Kidney (tissue), 14 donors: ENCODE results near the gene CXCR5. TPM values are rescaled to one million over a fixed set of nuclear protein-coding genes. Genes with fewer than 3 reads are reported as not detected.

Experiments
- DNase-seq, 5 donors: peaks; one replicate each; pipeline ENCODE4 v3.0.0-alpha.2; 2013 to 2020
- FAIRE-seq: peaks from 2 replicates; lab custom pipeline; 2012; peaks lifted over from hg19 to GRCh38; lab: Jason Lieb, UNC
- H3K27ac ChIP-seq, 2 donors: one replicate each; pipeline ENCODE4 v1.7.0; 2013; ENCODE audit warnings: low read depth in 2 of 2, low read length in 2 of 2, inconsistent platforms in 1 of 2
- H3K27me3 ChIP-seq: one replicate; pipeline ENCODE4 v1.7.1; 2013; ENCODE audit warnings: low read length, inconsistent platforms; ENCODE audit not compliant: control insufficient read depth, insufficient read depth
- H3K36me3 ChIP-seq, 3 donors: one replicate each; pipeline versions ENCODE4 v1.7.0 to v1.7.1; 2013; ENCODE audit warnings: low read length in 3 of 3, control low read depth in 1 of 3, inconsistent platforms in 1 of 3; ENCODE audit not compliant: insufficient read depth in 3 of 3, control insufficient read depth in 2 of 3
- H3K4me1 ChIP-seq, 3 donors: one replicate each; pipeline versions ENCODE4 v1.7.0 to v1.7.1; 2013; ENCODE audit warnings: low read length in 3 of 3, inconsistent platforms in 1 of 3, low read depth in 1 of 3; ENCODE audit not compliant: control insufficient read depth in 2 of 3, insufficient read depth in 2 of 3
- H3K4me3 ChIP-seq, 3 donors: one replicate each; pipeline versions ENCODE4 v1.7.0 to v1.8.1; 2013; ENCODE audit warnings: low read length in 3 of 3, control low read depth in 1 of 3, inconsistent platforms in 1 of 3
- H3K9ac ChIP-seq, 3 donors: one replicate each; pipeline versions ENCODE4 v1.7.0 to v1.7.1; 2013; ENCODE audit warnings: low read length in 3 of 3, control low read depth in 1 of 3, inconsistent platforms in 1 of 3
- H3K9me3 ChIP-seq, 3 donors: one replicate each; pipeline versions ENCODE4 v1.7.0 to v1.7.1; 2013; ENCODE audit warnings: low read length in 3 of 3, control low read depth in 1 of 3, inconsistent platforms in 1 of 3; ENCODE audit not compliant: control insufficient read depth in 2 of 3, insufficient read depth in 1 of 3
- CTCF ChIP-seq: IDR thresholded peaks from 3 replicates; pipeline ENCODE4 v1.5.1; 2012; ENCODE audit warnings: mild to moderate bottlenecking, moderate library complexity, borderline replicate concordance; ENCODE audit not compliant: insufficient read depth; ENCODE audit errors: extremely low read depth
- intact Hi-C: fragments of 100-400 bp; cut with DNase I; formaldehyde crosslinking; loops from one replicate; pipeline ENCODE4 v1.11.1; 2022
- polyA plus RNA-seq: library from polyadenylated mRNA; stranded (reverse); fragments of 350-450 nt; fragmentation: Illumina TruSeq; extraction: RNeasy Lipid Tissue Mini Kit (QIAGEN cat#74804); gene quantifications from one replicate; pipeline ENCODE4 v1.2.3, GENCODE V29; 2014; ENCODE audit warnings: low read depth, low replicate concordance; ENCODE audit not compliant: insufficient read depth
- total RNA-seq: library from RNA; stranded (reverse); fragmentation: NEBNext Ultra II Directional; extraction: Animal tissue kit (Norgen Biotek cat#: 25700); gene quantifications from one replicate; pipeline ENCODE4 v1.2.1, GENCODE V29; 2021
- donor health status: control.
- donor health status: control.
- donor health status: control.
- donor health status: control.
- donor health status: control.
- donor health status: DM: yes; HTN: yes; CAD: no.
- donor health status: Normal renal cell carcinoma (clear cell type).

Gene CXCR5
- total and polyA plus RNA-seq, 2 donors from 2014 or later = 1.1 TPM; not detected in 1

- no peak overlapping the region for H3K4me3 ChIP-seq
- H3K36me3 ChIP-seq = peaks cover 0 to 6% (median 0%) of the 10 kb centered on the region in 3 donors
Measured at GRCh38 chr11:118895093-118896039, 11.7 kb downstream of the CXCR5 start.

GRCh38 chr11:118896472-118896913 lies 12.8 kb downstream of the CXCR5 start:
- Histone ChIP-seq H3K36me3 (peaks cover 0 to 17% (median 1%) of the 10 kb centered on the region in 3 donors), H3K27me3 (no peaks in the 10 kb centered on the region), H3K27ac (no peak overlapping the region), H3K9me3 (no peaks in the 10 kb centered on the region), H3K9ac (no peak overlapping the region), H3K4me3 (no peak overlapping the region), H3K4me1 (no peaks in the 10 kb centered on the region)
- FAIRE-seq (no peak), DNase-seq (peak in 1 of 5 donors; percentile 76)
- intact Hi-C loops = no loop called here
- no peak for TF ChIP-seq CTCF

More at GRCh38 chr11:118895093-118896039, 11.7 kb downstream of the CXCR5 start:
- no peak for FAIRE-seq
- Histone ChIP-seq H3K4me1 (no peaks in the 10 kb centered on the region), H3K9ac (no peak overlapping the region), H3K27ac (no peak overlapping the region), H3K27me3 (no peaks in the 10 kb centered on the region), H3K9me3 (no peaks in the 10 kb centered on the region)
- intact Hi-C loops = no loop called here
- peak in 4 of 5 donors; percentile 50 to 78 (median 62) for DNase-seq
- no peak for TF ChIP-seq CTCF

GRCh38 chr11:118896921-118897591 lies 13.4 kb downstream of the CXCR5 start:
- intact Hi-C loops = no loop called here
- DNase-seq = peak in 1 of 5 donors; percentile 65

More at GRCh38 chr11:118896921-118897591, 13.4 kb downstream of the CXCR5 start:
- H3K9ac ChIP-seq = no peak overlapping the region
- H3K4me3 ChIP-seq = no peak overlapping the region
- no peak for TF ChIP-seq CTCF
- no peaks in the 10 kb centered on the region for H3K9me3 ChIP-seq
- H3K36me3 ChIP-seq = peaks cover 0 to 21% (median 3%) of the 10 kb centered on the region in 3 donors
- no peaks in the 10 kb centered on the region for H3K4me1 ChIP-seq
- no peak overlapping the region for H3K27ac ChIP-seq
- no peak for FAIRE-seq
- no peaks in the 10 kb centered on the region for H3K27me3 ChIP-seq
